ENCODE results near the gene STX18. TPM values are rescaled to one million over a fixed set of nuclear protein-coding genes. Genes with fewer than 3 reads are reported as not detected.
"Not testable (repeated sequence)": the region's sequence is repeated elsewhere in the genome, so short reads cannot be mapped to it uniquely, and the experiment has no call there.

STX18 gene
- total RNA-seq, 1 donor from 2014 or later = 32.4 TPM

GRCh38 chr4:4554234-4554633, 12.4 kb upstream of the STX18 start:
- DNase-seq (ENCODE audit: low spot score) = no peak

- not testable (repeated sequence) for DNase-seq (ENCODE audit: low spot score)
Measured at GRCh38 chr4:4552042-4552441, 10.2 kb upstream of the STX18 start.

- not testable (repeated sequence) for DNase-seq (ENCODE audit: low spot score)
Measured at GRCh38 chr4:4550161-4550560, 8.3 kb upstream of the STX18 start.

- DNase-seq (ENCODE audit: low spot score) = no peak
Measured at GRCh38 chr4:4549534-4549933, 7.7 kb upstream of the STX18 start.

GRCh38 chr4:4542774-4543485, 1.1 kb upstream of the STX18 start:
- DNase-seq (ENCODE audit: low spot score) = no peak

- peak; percentile 13 for DNase-seq (ENCODE audit: low spot score)
Measured at GRCh38 chr4:4541040-4541631, 712 bp downstream of the STX18 start.

- DNase-seq (ENCODE audit: low spot score) = no peak
Measured at GRCh38 chr4:4539481-4539880, 2.4 kb downstream of the STX18 start.

GRCh38 chr4:4535590-4535989, 6.3 kb downstream of the STX18 start:
- DNase-seq (ENCODE audit: low spot score) = no peak

GRCh38 chr4:4534515-4535145, 7.2 kb downstream of the STX18 start:
- DNase-seq (ENCODE audit: low spot score) = no peak

- DNase-seq (ENCODE audit: low spot score) = no peak
Measured at GRCh38 chr4:4533461-4534169, 8.2 kb downstream of the STX18 start.

GRCh38 chr4:4532371-4533154, 9.3 kb downstream of the STX18 start:
- no peak for DNase-seq (ENCODE audit: low spot score)

- no peak for DNase-seq (ENCODE audit: low spot score)
Measured at GRCh38 chr4:4529392-4529791, 12.5 kb downstream of the STX18 start.

GRCh38 chr4:4526401-4526800, 15.4 kb downstream of the STX18 start:
- DNase-seq (ENCODE audit: low spot score) = no peak

- no peak for DNase-seq (ENCODE audit: low spot score)
Measured at GRCh38 chr4:4524364-4524763, 17.5 kb downstream of the STX18 start.

GRCh38 chr4:4521731-4522130, 20.1 kb downstream of the STX18 start:
- no peak for DNase-seq (ENCODE audit: low spot score)

- DNase-seq (ENCODE audit: low spot score) = no peak
Measured at GRCh38 chr4:4521136-4521535, 20.7 kb downstream of the STX18 start.

GRCh38 chr4:4519297-4519894, 22.5 kb downstream of the STX18 start:
- no peak for DNase-seq (ENCODE audit: low spot score)

- DNase-seq (ENCODE audit: low spot score) = no peak
Measured at GRCh38 chr4:4518747-4519146, 23.1 kb downstream of the STX18 start.

GRCh38 chr4:4514786-4515185, 27.1 kb downstream of the STX18 start:
- no peak for DNase-seq (ENCODE audit: low spot score)

- DNase-seq (ENCODE audit: low spot score) = no peak
Measured at GRCh38 chr4:4512282-4512681, 29.6 kb downstream of the STX18 start.

GRCh38 chr4:4510641-4511040, 31.2 kb downstream of the STX18 start:
- not testable (repeated sequence) for DNase-seq (ENCODE audit: low spot score)
